Fibroblast of lung (primary cell): ENCODE results near the gene SAPCD2. TPM values are rescaled to one million over a fixed set of nuclear protein-coding genes. Genes with fewer than 3 reads are reported as not detected.

Experiments
- DNase-seq, 2 donors: peaks; one replicate each; pipeline versions ENCODE4 v3.0.0 to v3.0.0-alpha.2; 2010; ENCODE audit warnings: low read depth in 2 of 2
- H2AFZ ChIP-seq: 2 replicates; pipeline ENCODE4 v1.5.1; 2012; ENCODE audit warnings: low read length, control low read depth, inconsistent platforms
- H3K27ac ChIP-seq: 2 replicates; pipeline ENCODE4 v1.5.1; 2011; ENCODE audit warnings: low read length, control low read depth; ENCODE audit not compliant: insufficient read depth
- H3K27me3 ChIP-seq: 2 replicates; pipeline ENCODE4 v1.5.1; 2011; ENCODE audit warnings: mild to moderate bottlenecking, low read length; ENCODE audit not compliant: control insufficient read depth, insufficient read depth
- H3K36me3 ChIP-seq: 2 replicates; pipeline ENCODE4 v1.5.1; 2011; ENCODE audit warnings: low read length; ENCODE audit not compliant: control insufficient read depth, insufficient read depth
- H3K4me1 ChIP-seq: 2 replicates; pipeline ENCODE4 v1.5.1; 2011; ENCODE audit warnings: low read length; ENCODE audit not compliant: control insufficient read depth, insufficient read depth; ENCODE audit errors: extremely low read depth
- H3K4me2 ChIP-seq: 2 replicates; pipeline ENCODE4 v1.5.1; 2011; ENCODE audit warnings: low read length, control low read depth; ENCODE audit not compliant: insufficient read depth; ENCODE audit errors: extremely low read depth
- H3K4me3 ChIP-seq, 4 experiments: fragments of 200-600 bp in 1 of 4; sonication (generic) in 1 of 4; replicated peaks in 1 of 4; 2 replicates each; pipeline ENCODE4 v1.5.1; 2011 to 2016; ENCODE audit warnings: low read length in 4 of 4, low read depth in 3 of 4, mild to moderate bottlenecking in 3 of 4, control low read depth in 2 of 4, inconsistent platforms in 1 of 4, mixed read lengths in 1 of 4; ENCODE audit not compliant: insufficient read depth in 1 of 4; ENCODE audit errors: control extremely low read depth in 1 of 4
- H3K79me2 ChIP-seq: 2 replicates; pipeline ENCODE4 v1.5.1; 2012; ENCODE audit warnings: mild to moderate bottlenecking, low read length, inconsistent platforms; ENCODE audit not compliant: control insufficient read depth, insufficient read depth
- H3K9ac ChIP-seq: 2 replicates; pipeline ENCODE4 v1.5.1; 2011; ENCODE audit warnings: mild to moderate bottlenecking, low read length, control low read depth; ENCODE audit not compliant: insufficient read depth
- H3K9me3 ChIP-seq: 2 replicates; pipeline ENCODE4 v1.5.1; 2012; ENCODE audit warnings: low read depth, low read length; ENCODE audit not compliant: control insufficient read depth, insufficient read depth
- H4K20me1 ChIP-seq: 2 replicates; pipeline ENCODE4 v1.5.1; 2011; ENCODE audit warnings: low read length; ENCODE audit not compliant: control insufficient read depth, insufficient read depth; ENCODE audit errors: extremely low read depth
- EZH2 ChIP-seq: IDR thresholded peaks from 2 replicates; pipeline ENCODE4 v1.5.1; 2012; ENCODE audit warnings: low read length, control low read depth, mild to moderate bottlenecking; ENCODE audit errors: missing control alignments
- polyA plus RNA-seq, 2 donors: library from polyadenylated mRNA; depleted of rRNA in 1 of 2; stranded (reverse) in 1 of 2; unstranded in 1 of 2; fragments of >200 nt; gene quantifications; 2 replicates each; pipeline ENCODE4 v1.2.1, GENCODE V29; 2011 to 2012; ENCODE audit warnings: missing spikeins in 1 of 2
- total RNA-seq: library from RNA; depleted of rRNA; stranded (reverse); fragments of >200 nt; gene quantifications from 2 replicates; pipeline ENCODE4 v1.2.1, GENCODE V29; 2014
- TF ChIP-seq, protein P1 (sequence below), 2 donors: IDR thresholded peaks in 1 of 2; conservative IDR thresholded peaks in 1 of 2; 1 replicate in 1 of 2; 2 replicates in 1 of 2; pipeline ENCODE4 v1.5.1; 2011 to 2012; ENCODE audit warnings: low read length in 2 of 2, control low read depth in 1 of 2, inconsistent platforms in 1 of 2, low read depth in 1 of 2, mild to moderate bottlenecking in 1 of 2

Gene SAPCD2
- total and polyA plus RNA-seq, 2 donors (not counting 1 experiment from before 2014, with no cell fraction given): 0.85 to 2.8 TPM

DNA sequence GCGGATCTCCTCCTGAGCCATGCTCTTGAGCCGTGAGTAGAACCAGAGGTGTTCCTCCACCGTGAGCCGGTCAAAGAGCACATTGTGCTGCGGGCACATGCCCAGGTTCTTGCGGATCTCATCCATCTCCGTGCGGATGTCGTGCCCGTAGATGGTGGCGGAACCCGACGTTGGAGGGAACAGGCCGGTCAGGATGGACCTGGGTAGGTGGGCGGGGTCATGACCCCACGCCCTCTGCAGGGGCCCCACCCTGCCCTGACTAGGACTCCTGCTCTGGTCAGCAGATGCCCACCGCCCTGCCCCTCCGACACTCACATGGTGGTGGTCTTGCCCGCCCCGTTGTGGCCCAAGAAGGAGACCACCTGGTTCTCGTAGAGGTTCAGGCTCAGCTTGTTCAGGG lies 54.4 kb downstream of the SAPCD2 start:
- no peak overlapping the region for H3K4me3 ChIP-seq
- no peak for TF ChIP-seq EZH2
- TF ChIP-seq, protein P1, sequence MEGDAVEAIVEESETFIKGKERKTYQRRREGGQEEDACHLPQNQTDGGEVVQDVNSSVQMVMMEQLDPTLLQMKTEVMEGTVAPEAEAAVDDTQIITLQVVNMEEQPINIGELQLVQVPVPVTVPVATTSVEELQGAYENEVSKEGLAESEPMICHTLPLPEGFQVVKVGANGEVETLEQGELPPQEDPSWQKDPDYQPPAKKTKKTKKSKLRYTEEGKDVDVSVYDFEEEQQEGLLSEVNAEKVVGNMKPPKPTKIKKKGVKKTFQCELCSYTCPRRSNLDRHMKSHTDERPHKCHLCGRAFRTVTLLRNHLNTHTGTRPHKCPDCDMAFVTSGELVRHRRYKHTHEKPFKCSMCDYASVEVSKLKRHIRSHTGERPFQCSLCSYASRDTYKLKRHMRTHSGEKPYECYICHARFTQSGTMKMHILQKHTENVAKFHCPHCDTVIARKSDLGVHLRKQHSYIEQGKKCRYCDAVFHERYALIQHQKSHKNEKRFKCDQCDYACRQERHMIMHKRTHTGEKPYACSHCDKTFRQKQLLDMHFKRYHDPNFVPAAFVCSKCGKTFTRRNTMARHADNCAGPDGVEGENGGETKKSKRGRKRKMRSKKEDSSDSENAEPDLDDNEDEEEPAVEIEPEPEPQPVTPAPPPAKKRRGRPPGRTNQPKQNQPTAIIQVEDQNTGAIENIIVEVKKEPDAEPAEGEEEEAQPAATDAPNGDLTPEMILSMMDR (conservative IDR thresholded peaks at IDR 0.05 in 1 of 2, IDR thresholded peaks at IDR 0.05 in 1 of 2; ENCODE audit: low read depth in 1 of 2, low read length in 2 of 2): no peak
- H3K9me3 ChIP-seq: no peaks in the 10 kb centered on the region
- no peak for DNase-seq
- H3K27me3 ChIP-seq: no peaks in the 10 kb centered on the region
- no peaks in the 10 kb centered on the region for H4K20me1 ChIP-seq
- no peak overlapping the region for H2AFZ ChIP-seq
- H3K4me2 ChIP-seq: no peak overlapping the region
- no peaks in the 10 kb centered on the region for H3K79me2 ChIP-seq
- H3K4me1 ChIP-seq: no peaks in the 10 kb centered on the region
- no peak overlapping the region for H3K9ac ChIP-seq
- no peak overlapping the region for H3K27ac ChIP-seq
- H3K36me3 ChIP-seq: peaks cover 12% of the 10 kb centered on the region

DNA sequence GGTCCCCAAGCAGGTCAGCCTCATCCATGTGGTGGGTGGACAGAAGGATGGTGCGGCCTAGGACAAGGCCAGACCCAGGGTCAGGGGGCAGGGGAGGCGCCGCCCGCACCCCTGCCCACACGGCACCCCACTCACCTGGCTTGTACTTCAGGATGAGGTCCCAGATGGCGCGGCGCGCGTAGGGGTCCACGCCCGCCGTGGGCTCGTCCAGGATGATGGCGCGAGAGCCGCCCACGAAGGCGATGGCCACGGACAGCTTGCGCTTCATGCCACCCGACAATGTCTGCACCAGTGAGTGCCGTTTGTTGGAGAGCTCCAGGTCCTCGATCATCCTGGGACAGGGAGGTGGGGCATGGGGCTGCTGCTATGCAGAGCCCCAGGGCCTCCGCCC lies 54.8 kb downstream of the SAPCD2 start:
- Histone ChIP-seq H3K27me3 (no peaks in the 10 kb centered on the region), H3K79me2 (no peaks in the 10 kb centered on the region), H3K9ac (no peak overlapping the region), H3K4me3 (no peak overlapping the region), H3K4me2 (no peak overlapping the region), H3K9me3 (no peaks in the 10 kb centered on the region), H3K4me1 (no peaks in the 10 kb centered on the region), H3K36me3 (peaks cover 12% of the 10 kb centered on the region), H3K27ac (no peak overlapping the region), H2AFZ (no peak overlapping the region), H4K20me1 (no peaks in the 10 kb centered on the region)
- TF ChIP-seq EZH2: no peak
- TF ChIP-seq, protein P1 (conservative IDR thresholded peaks at IDR 0.05 in 1 of 2, IDR thresholded peaks at IDR 0.05 in 1 of 2; ENCODE audit: low read depth in 1 of 2, low read length in 2 of 2): no peak
- no peak for DNase-seq

DNA sequence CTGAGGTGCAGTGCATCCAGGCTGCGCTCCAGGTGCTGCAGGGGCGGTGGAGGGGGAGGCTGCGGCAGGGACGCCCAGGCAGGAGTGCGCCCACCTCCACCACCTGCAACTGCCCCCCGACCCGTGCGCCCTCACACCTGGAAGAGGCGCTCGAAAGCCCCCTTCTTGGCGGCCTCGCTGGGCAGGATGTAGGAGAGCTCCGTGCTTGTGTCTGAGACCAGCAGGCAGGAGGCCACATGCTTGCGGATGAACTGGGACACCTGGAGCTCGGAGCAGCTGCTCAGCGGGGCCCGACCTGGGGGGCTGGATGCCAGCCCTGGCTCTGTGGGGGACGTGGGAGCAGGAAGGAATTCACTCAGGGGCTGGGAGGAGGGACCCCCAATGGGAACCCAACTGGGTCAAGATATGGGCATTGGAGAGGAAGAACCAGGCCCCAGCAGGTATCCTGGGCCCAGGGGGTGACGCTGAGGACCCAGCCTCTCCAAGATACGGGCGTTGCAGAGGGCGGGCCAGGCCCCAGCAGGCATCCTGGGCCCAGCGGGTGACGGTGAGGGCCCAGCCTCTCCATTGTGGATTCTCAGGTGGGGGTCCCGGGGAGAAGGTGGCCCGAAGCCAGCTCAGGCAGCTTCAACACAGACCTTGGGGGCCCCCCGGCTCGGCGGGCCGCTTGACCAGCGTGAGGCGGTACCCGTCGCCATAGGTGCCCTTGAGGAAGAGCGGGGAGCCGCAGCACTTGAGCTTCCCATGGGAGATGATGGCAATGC lies 55.4 kb downstream of the SAPCD2 start:
- no peaks in the 10 kb centered on the region for H3K79me2 ChIP-seq
- TF ChIP-seq EZH2: no peak
- TF ChIP-seq, protein P1 (conservative IDR thresholded peaks at IDR 0.05 in 1 of 2, IDR thresholded peaks at IDR 0.05 in 1 of 2; ENCODE audit: low read depth in 1 of 2, low read length in 2 of 2): no peak
- no peaks in the 10 kb centered on the region for H3K27me3 ChIP-seq
- DNase-seq: no peak
- peaks cover 12% of the 10 kb centered on the region for H3K36me3 ChIP-seq
- no peak overlapping the region for H3K4me2 ChIP-seq
- H4K20me1 ChIP-seq: no peaks in the 10 kb centered on the region
- no peaks in the 10 kb centered on the region for H3K9me3 ChIP-seq
- no peaks in the 10 kb centered on the region for H3K4me1 ChIP-seq
- no peak overlapping the region for H3K9ac ChIP-seq
- no peak overlapping the region for H3K27ac ChIP-seq
- H3K4me3 ChIP-seq: no peak overlapping the region
- H2AFZ ChIP-seq: no peak overlapping the region
